Epithelial cell of proximal tubule (primary cell): ENCODE measurements around the gene C1S. TPM values are rescaled to one million over a fixed set of nuclear protein-coding genes. Genes with fewer than 3 reads are reported as not detected.
"Not testable (repeated sequence)": the region's sequence is repeated elsewhere in the genome, so short reads cannot be mapped to it uniquely, and the experiment has no call there.

ENCODE experiments used
- DNase-seq: peaks from one replicate; pipeline ENCODE4 v3.0.0-alpha.2; 2011; ENCODE audit warnings: low read depth
- H3K4me3 ChIP-seq: 2 replicates; pipeline ENCODE4 v1.5.1; 2011; ENCODE audit warnings: low read depth, mild to moderate bottlenecking, low read length
- total RNA-seq: library from RNA; depleted of rRNA; stranded (reverse); fragments of >200 nt; gene quantifications from 2 replicates; pipeline ENCODE4 v1.2.3, GENCODE V29; 2015
- TF ChIP-seq, protein P1 (sequence below): conservative IDR thresholded peaks from 2 replicates; pipeline ENCODE4 v1.5.1; 2012; ENCODE audit warnings: low read depth, mild to moderate bottlenecking, low read length

The C1S gene
- total RNA-seq, 1 donor from 2014 or later, result 1.3 TPM

DNA sequence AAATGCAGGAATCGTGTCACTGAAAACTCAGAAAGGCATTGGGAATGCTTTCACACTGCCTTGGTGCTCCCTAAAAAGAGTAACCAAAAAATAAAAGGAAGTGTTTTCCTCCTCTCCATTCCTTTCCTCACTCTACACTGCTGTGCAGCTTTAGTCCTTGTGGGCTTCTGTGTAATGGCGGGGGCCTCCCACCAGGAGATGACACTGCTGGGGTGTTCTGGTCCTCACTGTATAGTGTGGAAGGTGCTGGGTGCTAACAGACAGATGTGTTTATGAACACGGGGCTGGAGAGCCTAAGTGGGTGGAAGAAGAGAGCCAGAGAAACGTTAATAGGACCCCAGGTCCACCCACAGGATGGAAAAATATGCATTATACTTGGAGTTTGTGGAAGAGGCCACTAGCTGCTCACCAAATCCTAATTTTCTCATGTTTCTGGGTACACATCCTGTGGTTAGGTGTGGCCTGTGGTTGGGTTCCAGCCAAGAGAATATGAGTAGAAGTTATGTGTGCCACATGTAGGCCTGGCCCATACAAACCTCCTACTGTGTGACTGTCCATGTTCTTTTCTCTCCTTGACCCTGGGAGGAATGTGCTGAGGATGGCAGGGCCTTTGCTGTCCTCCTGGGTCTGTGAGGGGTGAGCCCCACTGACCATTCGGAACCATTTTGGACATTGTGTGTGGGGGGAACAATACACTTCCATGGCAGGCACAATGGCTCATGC, 14.0 kb upstream of the C1S start:
- no peak overlapping the region for H3K4me3 ChIP-seq
- DNase-seq, result no peak
- TF ChIP-seq, protein P1, sequence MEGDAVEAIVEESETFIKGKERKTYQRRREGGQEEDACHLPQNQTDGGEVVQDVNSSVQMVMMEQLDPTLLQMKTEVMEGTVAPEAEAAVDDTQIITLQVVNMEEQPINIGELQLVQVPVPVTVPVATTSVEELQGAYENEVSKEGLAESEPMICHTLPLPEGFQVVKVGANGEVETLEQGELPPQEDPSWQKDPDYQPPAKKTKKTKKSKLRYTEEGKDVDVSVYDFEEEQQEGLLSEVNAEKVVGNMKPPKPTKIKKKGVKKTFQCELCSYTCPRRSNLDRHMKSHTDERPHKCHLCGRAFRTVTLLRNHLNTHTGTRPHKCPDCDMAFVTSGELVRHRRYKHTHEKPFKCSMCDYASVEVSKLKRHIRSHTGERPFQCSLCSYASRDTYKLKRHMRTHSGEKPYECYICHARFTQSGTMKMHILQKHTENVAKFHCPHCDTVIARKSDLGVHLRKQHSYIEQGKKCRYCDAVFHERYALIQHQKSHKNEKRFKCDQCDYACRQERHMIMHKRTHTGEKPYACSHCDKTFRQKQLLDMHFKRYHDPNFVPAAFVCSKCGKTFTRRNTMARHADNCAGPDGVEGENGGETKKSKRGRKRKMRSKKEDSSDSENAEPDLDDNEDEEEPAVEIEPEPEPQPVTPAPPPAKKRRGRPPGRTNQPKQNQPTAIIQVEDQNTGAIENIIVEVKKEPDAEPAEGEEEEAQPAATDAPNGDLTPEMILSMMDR, result no peak

DNA sequence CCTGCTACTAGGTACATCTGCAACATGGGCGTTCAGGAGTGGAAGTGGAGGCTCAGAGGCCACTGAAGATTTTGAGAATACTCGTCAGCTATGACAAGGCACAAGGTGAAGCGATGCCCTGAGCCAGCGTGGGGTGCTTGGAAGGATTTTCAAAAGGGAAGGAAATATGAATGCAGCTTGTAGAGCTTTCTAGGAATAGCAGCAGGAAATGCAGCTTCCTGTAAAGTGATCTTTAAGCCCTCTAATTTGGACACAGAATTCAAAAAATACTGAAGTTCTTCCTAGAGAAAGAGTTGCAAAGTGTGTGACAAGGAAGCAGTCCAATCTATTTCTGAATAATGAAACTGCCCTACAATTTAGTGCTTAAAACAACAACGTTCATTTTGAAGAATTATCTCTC, 13.2 kb upstream of the C1S start:
- TF ChIP-seq, protein P1, result no peak
- DNase-seq, result no peak
- no peak overlapping the region for H3K4me3 ChIP-seq

DNA sequence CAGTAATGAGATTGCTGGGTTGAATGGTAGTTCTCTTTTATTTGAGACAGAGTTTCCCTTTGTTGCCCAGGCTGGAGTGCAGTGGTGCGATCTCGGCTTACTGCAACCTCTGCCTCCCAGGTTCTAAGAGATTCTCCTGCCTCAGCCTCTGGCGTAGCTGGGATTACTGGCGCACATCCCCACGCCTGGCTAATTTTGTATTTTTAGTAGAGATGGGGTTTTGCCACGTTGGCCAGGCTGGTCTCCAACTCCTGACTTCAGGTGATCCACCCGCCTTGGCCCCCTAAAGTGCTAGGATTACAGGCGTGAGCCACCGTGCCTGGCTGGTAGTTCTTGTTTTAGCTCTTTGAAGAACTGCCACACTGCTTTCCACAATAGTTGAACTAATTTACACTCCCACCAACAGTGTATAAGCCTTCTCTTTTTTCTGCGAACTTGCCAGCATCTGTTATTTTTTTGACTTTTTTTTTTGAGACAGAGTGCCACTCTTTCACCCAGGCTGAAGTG, 11.0 kb upstream of the C1S start:
- not testable (repeated sequence) for DNase-seq

DNA sequence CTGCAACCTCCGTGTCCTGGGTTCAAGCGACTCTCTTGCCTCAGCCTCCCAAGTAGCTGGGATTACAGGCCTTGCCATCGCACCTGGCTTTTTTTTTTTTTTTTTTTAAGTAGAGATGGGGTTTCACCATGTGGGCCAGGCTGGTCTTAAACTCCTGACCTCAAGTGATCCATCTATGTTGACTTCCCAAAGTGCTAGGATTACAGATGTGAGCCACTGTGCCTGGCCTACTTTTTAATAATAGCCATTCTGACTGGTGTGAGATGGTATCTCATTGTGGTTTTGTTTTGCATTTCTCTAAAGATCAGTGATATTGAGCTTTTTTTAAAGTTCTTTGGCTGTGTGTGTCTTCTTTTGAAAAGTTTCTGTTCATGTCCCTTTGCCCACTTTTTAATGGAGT, 10.5 kb upstream of the C1S start:
- not testable (repeated sequence) for DNase-seq, H3K4me3 ChIP-seq

More for the DNA sequence above, 11.0 kb upstream of the C1S start:
- not testable (repeated sequence) for H3K4me3 ChIP-seq

DNA sequence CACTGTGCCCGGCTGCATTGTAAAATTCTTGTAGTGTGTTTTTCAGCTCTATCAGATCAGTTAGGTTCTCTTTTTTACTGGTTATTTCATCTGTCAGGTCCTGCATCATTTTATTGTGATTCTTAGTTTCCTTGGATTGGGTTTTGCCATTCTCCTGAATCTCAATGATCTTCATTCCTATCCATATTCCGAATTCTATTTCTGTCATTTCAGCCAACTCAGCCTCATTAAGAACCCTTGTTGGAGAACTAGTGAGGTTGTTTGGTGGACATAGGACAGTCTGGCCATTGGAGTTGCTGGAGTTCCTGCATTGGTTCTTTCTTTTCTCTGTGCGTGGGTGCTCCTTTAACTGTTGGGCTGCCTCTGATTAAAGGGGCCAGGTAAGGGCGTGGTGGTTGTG, 5.6 kb upstream of the C1S start:
- no peak overlapping the region for H3K4me3 ChIP-seq
- no peak for DNase-seq
- TF ChIP-seq, protein P1, result no peak

DNA sequence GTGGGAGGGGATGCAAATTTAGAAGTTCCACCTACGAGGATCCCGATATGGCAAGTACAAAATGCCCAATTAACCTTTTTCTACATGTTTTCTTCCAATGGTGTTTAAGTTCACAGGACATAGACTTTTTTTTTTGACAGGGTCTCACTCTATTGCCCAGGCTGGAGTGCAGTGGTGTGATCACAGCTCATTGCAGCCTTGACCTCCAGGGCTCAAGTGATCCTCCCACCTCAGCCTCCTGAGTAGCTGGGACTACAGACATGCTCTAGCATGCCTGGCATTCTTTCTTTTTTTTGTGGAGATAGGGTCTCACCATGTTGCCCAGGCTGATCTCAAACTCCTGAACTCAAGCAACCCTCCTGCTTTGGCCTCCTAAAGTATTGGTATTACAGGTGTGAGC, 4.8 kb upstream of the C1S start:
- not testable (repeated sequence) for DNase-seq, H3K4me3 ChIP-seq

DNA sequence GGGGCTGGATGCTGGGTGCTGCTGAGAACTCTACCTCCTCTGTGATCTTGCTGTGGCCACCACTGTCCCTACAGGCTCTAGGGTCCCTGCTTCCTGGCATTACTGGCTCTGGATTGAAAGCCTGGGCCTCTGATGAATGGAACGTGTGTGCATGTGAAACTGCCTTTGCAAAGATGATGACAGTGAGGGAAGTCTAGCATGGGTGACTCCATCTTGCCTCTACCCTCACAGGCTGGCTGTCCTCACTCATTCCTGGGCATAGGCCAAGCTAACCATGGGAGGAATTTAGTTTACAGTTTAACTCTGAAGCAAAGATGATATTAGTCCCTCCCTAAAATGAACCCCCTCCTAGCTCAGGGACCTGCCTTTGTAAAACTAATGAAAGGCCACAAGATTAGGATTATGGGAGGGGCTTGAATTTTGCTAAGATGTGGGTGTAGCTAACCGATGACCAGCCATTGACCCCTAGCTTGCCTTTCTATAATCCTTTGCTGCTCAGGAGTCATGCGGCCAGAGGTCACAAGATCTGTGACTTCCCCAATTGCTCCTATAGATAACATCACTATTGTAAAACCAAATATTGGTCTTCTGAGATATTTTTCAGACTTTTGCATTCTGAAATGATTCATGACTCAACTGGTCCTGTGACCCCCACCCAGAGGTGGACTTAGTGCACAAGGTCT, 2.2 kb upstream of the C1S start:
- DNase-seq, result no peak
- TF ChIP-seq, protein P1, result no peak
- H3K4me3 ChIP-seq, result no peak overlapping the region

DNA sequence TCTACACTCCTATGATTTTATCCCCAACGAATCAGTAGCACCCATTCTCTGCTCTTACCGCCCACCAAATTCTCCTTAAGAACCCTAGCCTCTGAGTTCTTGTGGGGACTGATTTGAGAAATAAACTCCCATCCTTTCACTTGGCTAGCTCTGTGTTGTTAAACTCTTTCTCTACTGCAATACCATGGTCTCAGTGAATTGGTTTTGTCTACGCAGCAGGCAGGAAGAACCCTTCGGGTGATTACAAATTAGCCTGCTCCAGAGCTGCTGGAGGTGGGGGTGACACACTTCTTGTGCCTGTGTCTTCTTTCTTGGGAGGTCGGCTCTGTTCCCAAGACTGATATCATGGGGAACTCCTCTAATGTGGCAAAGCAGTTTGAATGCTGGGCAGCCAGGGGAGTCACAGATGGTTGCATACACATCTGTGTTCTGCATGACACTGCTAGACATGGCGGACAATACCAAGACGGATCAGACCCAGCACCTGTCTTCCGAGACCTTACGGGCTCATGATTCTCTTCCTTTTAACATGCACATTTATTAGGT, 1.6 kb upstream of the C1S start:
- H3K4me3 ChIP-seq, result no peak overlapping the region
- TF ChIP-seq, protein P1, result no peak
- DNase-seq, result no peak
